Loucy (cell line): ENCODE results near the gene WDR45B.

ENCODE experiments used
- H2AFZ ChIP-seq: fragments of 200-600 bp; sonication (generic); 2 replicates; pipeline ENCODE4 v1.6.0; 2016; ENCODE audit warnings: antibody characterized with exemption, mild to moderate bottlenecking, low read length, moderate library complexity
- H3F3A ChIP-seq: fragments of 200-600 bp; 2 replicates; pipeline ENCODE4 v1.6.0; 2016; ENCODE audit warnings: antibody characterized with exemption, low read depth, mild to moderate bottlenecking
- H3K27me3 ChIP-seq: fragments of 200-600 bp; sonication (generic); 2 replicates; pipeline ENCODE4 v1.6.1; 2014; ENCODE audit warnings: low read length, mild to moderate bottlenecking; ENCODE audit not compliant: insufficient read depth, poor library complexity, severe bottlenecking
- H3K36me3 ChIP-seq: fragments of 200-600 bp; sonication (generic); 2 replicates; pipeline ENCODE4 v1.6.1; 2016; ENCODE audit warnings: low read length; ENCODE audit not compliant: insufficient read depth
- H3K4me1 ChIP-seq: fragments of 200-600 bp; sonication (generic); 2 replicates; pipeline ENCODE4 v1.5.1; 2014; ENCODE audit warnings: low read length, mild to moderate bottlenecking; ENCODE audit not compliant: insufficient read depth, poor library complexity, severe bottlenecking
- H3K4me2 ChIP-seq: fragments of 200-600 bp; sonication (generic); 2 replicates; pipeline ENCODE4 v1.6.0; 2014; ENCODE audit warnings: antibody characterized with exemption, low read length, low read depth, mild to moderate bottlenecking; ENCODE audit not compliant: poor library complexity, severe bottlenecking
- H3K4me3 ChIP-seq: fragments of 200-600 bp; sonication (generic); 2 replicates; pipeline ENCODE4 v1.5.1; 2014; ENCODE audit warnings: low read length, mild to moderate bottlenecking, mixed read lengths; ENCODE audit not compliant: poor library complexity, severe bottlenecking
- H3K79me2 ChIP-seq: fragments of 200-600 bp; sonication (generic); 2 replicates; pipeline ENCODE4 v1.6.1; 2014; ENCODE audit warnings: low read length; ENCODE audit not compliant: insufficient read depth
- H3K9ac ChIP-seq: fragments of 200-600 bp; sonication (generic); 2 replicates; pipeline ENCODE4 v1.6.0; 2014; ENCODE audit warnings: mild to moderate bottlenecking, low read depth, low read length, moderate library complexity; ENCODE audit not compliant: poor library complexity, severe bottlenecking
- H3K9me2 ChIP-seq: fragments of 200-600 bp; sonication (generic); replicated peaks from 2 replicates; pipeline ENCODE4 v1.6.1; 2016; ENCODE audit warnings: low read depth, low read length, mixed read lengths
- H3K9me3 ChIP-seq: fragments of 200-600 bp; sonication (generic); 2 replicates; pipeline ENCODE4 v1.6.1; 2014; ENCODE audit warnings: mild to moderate bottlenecking, antibody characterized with exemption, low read length, low read depth; ENCODE audit not compliant: insufficient read depth
- H4K20me1 ChIP-seq: fragments of 200-600 bp; sonication (generic); 2 replicates; pipeline ENCODE4 v1.6.0; 2014; ENCODE audit warnings: antibody characterized with exemption, low read length, mild to moderate bottlenecking; ENCODE audit not compliant: insufficient read depth, poor library complexity, severe bottlenecking
- CTCF ChIP-seq: fragments of 200-600 bp; sonication (generic); conservative IDR thresholded peaks from 2 replicates; pipeline ENCODE4 v1.5.1; 2014; ENCODE audit warnings: mild to moderate bottlenecking, antibody characterized with exemption, low read length
- EZH2phosphoT487 ChIP-seq: fragments of 200-600 bp; IDR thresholded peaks from 2 replicates; pipeline ENCODE4 v1.6.1; 2018; ENCODE audit warnings: antibody characterized with exemption, mild to moderate bottlenecking, moderate library complexity, borderline replicate concordance

WDR45B gene

DNA sequence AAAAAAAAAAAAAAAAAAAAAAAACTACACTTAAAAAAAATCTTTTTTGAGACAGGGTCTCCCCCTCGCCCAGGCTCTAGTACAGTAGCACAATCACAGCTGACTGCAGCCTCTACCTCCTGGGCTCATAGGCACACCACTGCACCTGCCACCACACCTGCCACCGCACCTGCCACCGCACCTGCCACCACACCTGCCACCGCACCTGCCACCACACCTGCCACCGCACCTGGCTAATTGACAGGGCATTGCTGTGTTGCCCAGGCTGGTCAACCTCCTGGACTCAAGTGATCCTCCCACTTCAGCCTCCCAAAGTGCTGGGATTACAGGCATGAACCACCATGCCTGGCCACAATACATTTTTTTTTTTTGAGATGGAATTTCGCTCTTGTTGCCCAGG lies 17.6 kb upstream of the WDR45B start:
- Histone ChIP-seq H3K9me2 (no peaks in the 10 kb centered on the region), H3K79me2 (no peaks in the 10 kb centered on the region), H3K4me1 (peaks cover 8% of the 10 kb centered on the region)

GRCh38 chr17:82665217-82665616 lies 17.0 kb upstream of the WDR45B start:
- Histone ChIP-seq H4K20me1 (no peaks in the 10 kb centered on the region), H3K9me2 (no peaks in the 10 kb centered on the region), H3K79me2 (no peaks in the 10 kb centered on the region), H3F3A (no peaks in the 10 kb centered on the region), H3K4me1 (peaks cover 8% of the 10 kb centered on the region), H3K27me3 (no peaks in the 10 kb centered on the region), H2AFZ (no peak overlapping the region), H3K4me2 (no peak overlapping the region), H3K9ac (no peak overlapping the region), H3K36me3 (no peaks in the 10 kb centered on the region), H3K4me3 (no peak overlapping the region), H3K9me3 (no peaks in the 10 kb centered on the region)
- no peak for TF ChIP-seq CTCF

More for the DNA sequence above, 17.6 kb upstream of the WDR45B start:
- Histone ChIP-seq H3K4me3 (no peak overlapping the region), H3F3A (no peaks in the 10 kb centered on the region), H2AFZ (no peak overlapping the region), H3K9ac (no peak overlapping the region), H3K4me2 (no peak overlapping the region), H3K36me3 (no peaks in the 10 kb centered on the region), H3K9me3 (no peaks in the 10 kb centered on the region), H3K27me3 (no peaks in the 10 kb centered on the region), H4K20me1 (no peaks in the 10 kb centered on the region)
- TF ChIP-seq CTCF (no peak), EZH2phosphoT487 (no peak)

GRCh38 chr17:82664701-82665182 lies 16.5 kb upstream of the WDR45B start:
- Histone ChIP-seq H3K9me2 (no peaks in the 10 kb centered on the region), H3K79me2 (no peaks in the 10 kb centered on the region), H3K4me1 (peaks cover 8% of the 10 kb centered on the region), H3K36me3 (no peaks in the 10 kb centered on the region), H3K9me3 (no peaks in the 10 kb centered on the region), H3K4me2 (no peak overlapping the region), H3F3A (no peaks in the 10 kb centered on the region), H2AFZ (no peak overlapping the region), H3K9ac (no peak overlapping the region), H3K27me3 (no peaks in the 10 kb centered on the region), H4K20me1 (no peaks in the 10 kb centered on the region), H3K4me3 (no peak overlapping the region)
- TF ChIP-seq EZH2phosphoT487 (no peak), CTCF (no peak)
